GM12878 (cell line): Measurements from ENCODE around the gene SORCS2. TPM values are rescaled to one million over a fixed set of nuclear protein-coding genes. Genes with fewer than 3 reads are reported as not detected.

Experiments
- ATAC-seq: fragments of 200-7000 bp; cut with Tn5 transposase; 3 replicates; pipeline ENCODE4 v1.9.1; 2020; ENCODE audit warnings: mild to moderate bottlenecking, moderate library complexity
- BruUV-seq: library from RNA; stranded (reverse); fragments of 400-500 nt; replicated peaks from 2 replicates; lab custom pipeline; 2021; lab: Mats Ljungman, UMichigan
- CTCF ChIA-PET: fragments of 300-600 bp; sonication (Branson Sonifier 250); formaldehyde crosslinking; extraction: SDS; loops from one replicate; lab custom pipeline; 2021; ENCODE audit warnings: inconsistent platforms; lab: Yijun Ruan, JAX
- POLR2A ChIA-PET: fragments of 350-600 bp; formaldehyde crosslinking; extraction: SDS; loops from one replicate; lab custom pipeline; 2021; ENCODE audit warnings: inconsistent platforms; lab: Charles Lee
- RAD21 ChIA-PET: fragments of 300-600 bp; sonication (Branson Sonifier 250); formaldehyde crosslinking; loops from one replicate; lab custom pipeline; 2023; ENCODE audit warnings: antibody characterized with exemption; ENCODE audit not compliant: unreplicated experiment; lab: Charles Lee
- SMC1A ChIA-PET: fragments of 300-600 bp; sonication (Branson Sonifier 250); formaldehyde crosslinking; loops from one replicate; lab custom pipeline; 2023; ENCODE audit not compliant: unreplicated experiment, uncharacterized antibody; lab: Charles Lee
- DNase-seq: peaks from one replicate; pipeline ENCODE4 v3.0.0-alpha.2; 2011; ENCODE audit warnings: low read depth, low spot score
- FAIRE-seq: peaks from 3 replicates; lab custom pipeline; 2011; peaks lifted over from hg19 to GRCh38; lab: Jason Lieb, UNC
- H2AFZ ChIP-seq: 2 replicates; pipeline ENCODE4 v1.6.0; 2011; ENCODE audit warnings: low read depth, low read length, control low read depth; ENCODE audit not compliant: control insufficient read depth
- H3K27ac ChIP-seq: 2 replicates; pipeline ENCODE4 v1.5.1; 2011; ENCODE audit warnings: control low read depth; ENCODE audit not compliant: control insufficient read depth, insufficient read depth
- H3K27me3 ChIP-seq, 2 experiments: replicated peaks in 1 of 2; 2 replicates each; pipeline versions ENCODE4 v1.6.0 to v1.6.1; 2011; ENCODE audit warnings: low read length in 1 of 2; ENCODE audit not compliant: control insufficient read depth in 2 of 2, insufficient read depth in 2 of 2
- H3K36me3 ChIP-seq, 2 experiments: 2 replicates each; pipeline ENCODE4 v1.5.1; 2011; ENCODE audit warnings: low read length in 1 of 2; ENCODE audit not compliant: control insufficient read depth in 2 of 2, insufficient read depth in 2 of 2
- H3K4me1 ChIP-seq: 2 replicates; pipeline ENCODE4 v1.6.1; 2011; ENCODE audit warnings: mild to moderate bottlenecking, low read length, moderate library complexity, mixed read lengths; ENCODE audit not compliant: control insufficient read depth, insufficient read depth
- H3K4me2 ChIP-seq: 2 replicates; pipeline ENCODE4 v1.6.0; 2011; ENCODE audit warnings: control low read depth; ENCODE audit not compliant: control insufficient read depth, insufficient read depth
- H3K4me3 ChIP-seq: fragments of 200-600 bp; sonication (generic); 2 replicates; pipeline ENCODE4 v1.5.1; 2016
- H3K79me2 ChIP-seq: 2 replicates; pipeline ENCODE4 v1.6.0; 2011; ENCODE audit warnings: low read length; ENCODE audit not compliant: control insufficient read depth, insufficient read depth
- H3K9ac ChIP-seq: 2 replicates; pipeline ENCODE4 v1.8.0; 2011; ENCODE audit warnings: low read length, control low read depth, mixed read lengths; ENCODE audit not compliant: control insufficient read depth, insufficient read depth
- H3K9me3 ChIP-seq: replicated peaks from 3 replicates; pipeline ENCODE4 v1.5.1; 2011; ENCODE audit warnings: mild to moderate bottlenecking, low read length; ENCODE audit not compliant: control insufficient read depth, insufficient read depth
- H4K20me1 ChIP-seq: 2 replicates; pipeline ENCODE4 v1.6.0; 2011; ENCODE audit not compliant: control insufficient read depth, insufficient read depth
- RUNX3 ChIP-seq: IDR thresholded peaks from 2 replicates; pipeline ENCODE4 v1.6.1; 2012; ENCODE audit warnings: low read length, inconsistent platforms
- SMC3 ChIP-seq: IDR thresholded peaks from 2 replicates; pipeline ENCODE4 v1.6.1; 2011; ENCODE audit warnings: low read length, improper control_type of control experiment, borderline replicate concordance
- WGBS: methylation state at CpG from one replicate; pipeline ENCODE4 v1.1.6; 2016; ENCODE audit warnings: low lambda C conversion rate; ENCODE audit not compliant: insufficient replicate concordance, insufficient coverage; ENCODE audit errors: missing lambda C conversion rate; 5-methylcytosine and 5-hydroxymethylcytosine counted together
- in situ Hi-C: fragments of 300-500 bp; cut with MboI; formaldehyde crosslinking; loops from 9 replicates; pipeline ENCODE4 v1.14.3; 2018; ENCODE audit warnings: mixed read lengths
- intact Hi-C: fragments of 100-400 bp; cut with micrococcal nuclease; formaldehyde crosslinking; loops from one replicate; pipeline ENCODE4 v1.14.2; 2022; ENCODE audit not compliant: unreplicated experiment
- polyA plus RNA-seq, 11 experiments: library from polyadenylated mRNA; depleted of rRNA in 4 of 11; unstranded in 6 of 11; stranded (reverse) in 5 of 11; fragments of >200 nt; fragmentation: Nextera tagmentation in 4 of 11; fragmentation: Illumina TruSeq in 1 of 11; extraction: Ambion mirVana in 4 of 11; extraction: Trizol in 1 of 11; gene quantifications; 1 replicate in 1 of 11; 2 replicates in 10 of 11; pipeline versions ENCODE4 v1.2.1 to v1.2.3, GENCODE V29; 2011 to 2016; ENCODE audit warnings: inconsistent platforms in 2 of 11, missing spikeins in 2 of 11, low read depth in 1 of 11
- total RNA-seq, 4 experiments: library from RNA; depleted of rRNA in 3 of 4; stranded (reverse); fragments of >200 nt in 3 of 4; fragmentation: Illumina TruSeq in 1 of 4; extraction: Trizol in 1 of 4; gene quantifications; 2 replicates each; pipeline versions ENCODE4 v1.2.1 to v1.2.3, GENCODE V29; 2013 to 2021
- TF ChIP-seq, protein P1 (sequence below): fragments of 450-650 bp; IDR thresholded peaks from 2 replicates; pipeline ENCODE4 v1.6.1; 2017; ENCODE audit warnings: mild to moderate bottlenecking, moderate library complexity
- TF ChIP-seq, protein P2 (sequence below): IDR thresholded peaks from 2 replicates; pipeline ENCODE4 v1.6.1; 2012; ENCODE audit warnings: improper control_type of control experiment, low read depth, low read length; ENCODE audit not compliant: insufficient replicate concordance

SORCS2 gene
- total and polyA plus RNA-seq, 10 of the 15 experiments (the other 5 are each of a cell fraction or from before 2014, with no cell fraction given), result 0.01 to 0.15 (median 0.05) TPM; not detected in 5

DNA sequence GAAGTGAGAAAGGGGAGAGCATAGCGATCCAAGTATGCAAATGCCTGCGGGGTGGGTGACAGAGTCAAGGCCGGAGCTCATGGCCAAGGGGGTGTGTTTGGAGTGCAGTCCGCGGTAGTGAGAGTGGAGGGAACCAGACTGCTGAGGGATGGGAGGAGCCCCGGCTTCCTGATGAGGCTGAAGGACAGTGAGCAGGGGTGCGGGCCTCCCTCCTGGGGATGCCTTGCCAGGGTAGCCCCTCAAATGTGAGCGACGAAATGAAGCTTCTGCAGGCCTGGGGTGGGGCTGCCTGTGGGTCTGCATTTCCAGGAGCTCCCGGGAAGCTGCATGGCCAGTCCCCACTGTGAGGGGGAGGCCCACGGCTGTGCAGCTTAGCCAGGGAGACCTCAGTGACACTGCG is 197.4 kb downstream of the SORCS2 start:
- H2AFZ ChIP-seq, result no peak overlapping the region
- no peaks in the 10 kb centered on the region for H4K20me1 ChIP-seq
- FAIRE-seq, result no peak
- no TSS peak for BruUV-seq
- no peaks in the 10 kb centered on the region; a peak in 1 of 4 replicates for H3K27me3 ChIP-seq
- intact Hi-C loops, result no loop called here
- SMC1A ChIA-PET, result no interaction called here
- no peak overlapping the region for H3K4me3 ChIP-seq
- H3K36me3 ChIP-seq, result no peaks in the 10 kb centered on the region
- H3K9me3 ChIP-seq, result no peaks in the 10 kb centered on the region
- no peak for DNase-seq
- in situ Hi-C loops, result no loop called here
- WGBS, result 16% methylated on average over 12 of the region's 12 CpGs
- POLR2A ChIA-PET, result no interaction called here
- ATAC-seq, result no peak
- CTCF ChIA-PET, result no interaction called here
- no peaks in the 10 kb centered on the region for H3K79me2 ChIP-seq
- H3K4me1 ChIP-seq, result no peaks in the 10 kb centered on the region
- no peak overlapping the region for H3K9ac ChIP-seq
- RAD21 ChIA-PET, result no interaction called here
- TF ChIP-seq RUNX3, result no peak
- TF ChIP-seq, protein P1, sequence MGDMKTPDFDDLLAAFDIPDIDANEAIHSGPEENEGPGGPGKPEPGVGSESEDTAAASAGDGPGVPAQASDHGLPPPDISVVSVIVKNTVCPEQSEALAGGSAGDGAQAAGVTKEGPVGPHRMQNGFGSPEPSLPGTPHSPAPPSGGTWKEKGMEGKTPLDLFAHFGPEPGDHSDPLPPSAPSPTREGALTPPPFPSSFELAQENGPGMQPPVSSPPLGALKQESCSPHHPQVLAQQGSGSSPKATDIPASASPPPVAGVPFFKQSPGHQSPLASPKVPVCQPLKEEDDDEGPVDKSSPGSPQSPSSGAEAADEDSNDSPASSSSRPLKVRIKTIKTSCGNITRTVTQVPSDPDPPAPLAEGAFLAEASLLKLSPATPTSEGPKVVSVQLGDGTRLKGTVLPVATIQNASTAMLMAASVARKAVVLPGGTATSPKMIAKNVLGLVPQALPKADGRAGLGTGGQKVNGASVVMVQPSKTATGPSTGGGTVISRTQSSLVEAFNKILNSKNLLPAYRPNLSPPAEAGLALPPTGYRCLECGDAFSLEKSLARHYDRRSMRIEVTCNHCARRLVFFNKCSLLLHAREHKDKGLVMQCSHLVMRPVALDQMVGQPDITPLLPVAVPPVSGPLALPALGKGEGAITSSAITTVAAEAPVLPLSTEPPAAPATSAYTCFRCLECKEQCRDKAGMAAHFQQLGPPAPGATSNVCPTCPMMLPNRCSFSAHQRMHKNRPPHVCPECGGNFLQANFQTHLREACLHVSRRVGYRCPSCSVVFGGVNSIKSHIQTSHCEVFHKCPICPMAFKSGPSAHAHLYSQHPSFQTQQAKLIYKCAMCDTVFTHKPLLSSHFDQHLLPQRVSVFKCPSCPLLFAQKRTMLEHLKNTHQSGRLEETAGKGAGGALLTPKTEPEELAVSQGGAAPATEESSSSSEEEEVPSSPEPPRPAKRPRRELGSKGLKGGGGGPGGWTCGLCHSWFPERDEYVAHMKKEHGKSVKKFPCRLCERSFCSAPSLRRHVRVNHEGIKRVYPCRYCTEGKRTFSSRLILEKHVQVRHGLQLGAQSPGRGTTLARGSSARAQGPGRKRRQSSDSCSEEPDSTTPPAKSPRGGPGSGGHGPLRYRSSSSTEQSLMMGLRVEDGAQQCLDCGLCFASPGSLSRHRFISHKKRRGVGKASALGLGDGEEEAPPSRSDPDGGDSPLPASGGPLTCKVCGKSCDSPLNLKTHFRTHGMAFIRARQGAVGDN, result no peak
- no peak for TF ChIP-seq SMC3
- TF ChIP-seq, protein P2, sequence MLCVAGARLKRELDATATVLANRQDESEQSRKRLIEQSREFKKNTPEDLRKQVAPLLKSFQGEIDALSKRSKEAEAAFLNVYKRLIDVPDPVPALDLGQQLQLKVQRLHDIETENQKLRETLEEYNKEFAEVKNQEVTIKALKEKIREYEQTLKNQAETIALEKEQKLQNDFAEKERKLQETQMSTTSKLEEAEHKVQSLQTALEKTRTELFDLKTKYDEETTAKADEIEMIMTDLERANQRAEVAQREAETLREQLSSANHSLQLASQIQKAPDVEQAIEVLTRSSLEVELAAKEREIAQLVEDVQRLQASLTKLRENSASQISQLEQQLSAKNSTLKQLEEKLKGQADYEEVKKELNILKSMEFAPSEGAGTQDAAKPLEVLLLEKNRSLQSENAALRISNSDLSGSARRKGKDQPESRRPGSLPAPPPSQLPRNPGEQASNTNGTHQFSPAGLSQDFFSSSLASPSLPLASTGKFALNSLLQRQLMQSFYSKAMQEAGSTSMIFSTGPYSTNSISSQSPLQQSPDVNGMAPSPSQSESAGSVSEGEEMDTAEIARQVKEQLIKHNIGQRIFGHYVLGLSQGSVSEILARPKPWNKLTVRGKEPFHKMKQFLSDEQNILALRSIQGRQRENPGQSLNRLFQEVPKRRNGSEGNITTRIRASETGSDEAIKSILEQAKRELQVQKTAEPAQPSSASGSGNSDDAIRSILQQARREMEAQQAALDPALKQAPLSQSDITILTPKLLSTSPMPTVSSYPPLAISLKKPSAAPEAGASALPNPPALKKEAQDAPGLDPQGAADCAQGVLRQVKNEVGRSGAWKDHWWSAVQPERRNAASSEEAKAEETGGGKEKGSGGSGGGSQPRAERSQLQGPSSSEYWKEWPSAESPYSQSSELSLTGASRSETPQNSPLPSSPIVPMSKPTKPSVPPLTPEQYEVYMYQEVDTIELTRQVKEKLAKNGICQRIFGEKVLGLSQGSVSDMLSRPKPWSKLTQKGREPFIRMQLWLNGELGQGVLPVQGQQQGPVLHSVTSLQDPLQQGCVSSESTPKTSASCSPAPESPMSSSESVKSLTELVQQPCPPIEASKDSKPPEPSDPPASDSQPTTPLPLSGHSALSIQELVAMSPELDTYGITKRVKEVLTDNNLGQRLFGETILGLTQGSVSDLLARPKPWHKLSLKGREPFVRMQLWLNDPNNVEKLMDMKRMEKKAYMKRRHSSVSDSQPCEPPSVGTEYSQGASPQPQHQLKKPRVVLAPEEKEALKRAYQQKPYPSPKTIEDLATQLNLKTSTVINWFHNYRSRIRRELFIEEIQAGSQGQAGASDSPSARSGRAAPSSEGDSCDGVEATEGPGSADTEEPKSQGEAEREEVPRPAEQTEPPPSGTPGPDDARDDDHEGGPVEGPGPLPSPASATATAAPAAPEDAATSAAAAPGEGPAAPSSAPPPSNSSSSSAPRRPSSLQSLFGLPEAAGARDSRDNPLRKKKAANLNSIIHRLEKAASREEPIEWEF, result no peak
- H3K4me2 ChIP-seq, result no peak overlapping the region
- H3K27ac ChIP-seq, result no peak overlapping the region
